Endothelial cell of umbilical vein (primary cell): ENCODE data around the gene NXPE3. TPM values are rescaled to one million over a fixed set of nuclear protein-coding genes. Genes with fewer than 3 reads are reported as not detected.
A peak's percentile ranks its signal among the peaks of the same experiment; 100 is the strongest.

Experiments
- BruUV-seq: library from RNA; stranded (reverse); fragments of 400-500 nt; replicated peaks from 2 replicates; lab custom pipeline; 2021; lab: Mats Ljungman, UMichigan
- CTCF ChIA-PET: fragments of 300-600, 350-600 bp; sonication (Branson Sonifier 250); formaldehyde crosslinking; loops from one replicate; lab custom pipeline; 2021; ENCODE audit warnings: antibody characterized with exemption, inconsistent platforms; lab: Charles Lee
- POLR2A ChIA-PET: fragments of 300-600, 350-600 bp; sonication (Branson Sonifier 250); formaldehyde crosslinking; loops from one replicate; lab custom pipeline; 2021; ENCODE audit warnings: antibody characterized with exemption, inconsistent platforms; lab: Charles Lee
- DNase-seq: peaks from one replicate; pipeline ENCODE4 v3.0.0-alpha.2; 2011; ENCODE audit warnings: low read depth, low spot score
- FAIRE-seq: peaks from 2 replicates; lab custom pipeline; 2011; peaks lifted over from hg19 to GRCh38; lab: Jason Lieb, UNC
- H2AFZ ChIP-seq: 2 replicates; pipeline ENCODE4 v1.6.0; 2012; ENCODE audit warnings: low read depth, low read length, control low read depth, inconsistent platforms
- H3K27ac ChIP-seq: 2 replicates; pipeline ENCODE4 v1.5.1; 2011; ENCODE audit warnings: low read depth, mild to moderate bottlenecking, control low read depth, low read length, moderate library complexity; ENCODE audit not compliant: insufficient read depth
- H3K27me3 ChIP-seq, 2 experiments: 2 replicates each; pipeline versions ENCODE4 v1.6.0 to v1.6.1; 2011; ENCODE audit warnings: low read length in 2 of 2, mixed read lengths in 1 of 2; ENCODE audit not compliant: control insufficient read depth in 2 of 2, insufficient read depth in 2 of 2
- H3K36me3 ChIP-seq, 2 experiments: 2 replicates in 1 of 2; 3 replicates in 1 of 2; pipeline ENCODE4 v1.5.1; 2011; ENCODE audit warnings: low read length in 2 of 2, mild to moderate bottlenecking in 1 of 2, moderate library complexity in 1 of 2; ENCODE audit not compliant: control insufficient read depth in 2 of 2, insufficient read depth in 2 of 2; ENCODE audit errors: extremely low read depth in 1 of 2
- H3K4me1 ChIP-seq: 3 replicates; pipeline ENCODE4 v1.5.1; 2011; ENCODE audit warnings: mild to moderate bottlenecking, low read length; ENCODE audit not compliant: control insufficient read depth, insufficient read depth; ENCODE audit errors: extremely low read depth
- H3K4me2 ChIP-seq: 2 replicates; pipeline ENCODE4 v1.6.1; 2011; ENCODE audit warnings: low read length, control low read depth, mixed read lengths; ENCODE audit not compliant: insufficient read depth
- H3K4me3 ChIP-seq, 3 experiments: fragments of 200-600 bp in 1 of 3; sonication (generic), shearing (Covaris generic) in 1 of 3; replicated peaks in 1 of 3; 2 replicates each; pipeline ENCODE4 v1.5.1; 2011 to 2016; ENCODE audit warnings: control low read depth in 3 of 3, low read length in 3 of 3, mild to moderate bottlenecking in 2 of 3, inconsistent platforms in 1 of 3, low read depth in 1 of 3, moderate library complexity in 1 of 3; ENCODE audit not compliant: insufficient read depth in 1 of 3
- H3K79me2 ChIP-seq: 2 replicates; pipeline ENCODE4 v1.6.0; 2012; ENCODE audit warnings: low read length, inconsistent platforms; ENCODE audit not compliant: control insufficient read depth, insufficient read depth
- H3K9ac ChIP-seq: replicated peaks from 2 replicates; pipeline ENCODE3; 2011; ENCODE audit warnings: low read length, control low read depth; ENCODE audit not compliant: insufficient read depth; ENCODE audit errors: extremely low read depth
- H3K9me1 ChIP-seq: replicated peaks from 3 replicates; pipeline ENCODE4 v1.6.0; 2011; ENCODE audit warnings: mild to moderate bottlenecking, low read length; ENCODE audit not compliant: control insufficient read depth, insufficient read depth; ENCODE audit errors: extremely low read depth
- H3K9me3 ChIP-seq: replicated peaks from 2 replicates; pipeline ENCODE4 v1.5.1; 2012; ENCODE audit warnings: low read length, inconsistent platforms; ENCODE audit not compliant: control insufficient read depth, insufficient read depth
- H4K20me1 ChIP-seq: replicated peaks from 2 replicates; pipeline ENCODE3; 2011; ENCODE audit warnings: mild to moderate bottlenecking, low read length; ENCODE audit not compliant: control insufficient read depth, insufficient read depth; ENCODE audit errors: extremely low read depth
- CTCF ChIP-seq, 2 donors: IDR thresholded peaks; 1 replicate in 1 of 2; 2 replicates in 1 of 2; pipeline ENCODE4 v1.5.1; 2011; ENCODE audit warnings: low read length in 2 of 2, mild to moderate bottlenecking in 2 of 2, moderate library complexity in 2 of 2, control low read depth in 1 of 2, inconsistent platforms in 1 of 2, low read depth in 1 of 2; ENCODE audit not compliant: insufficient read depth in 1 of 2; ENCODE audit errors: extremely low read depth in 1 of 2
- EZH2 ChIP-seq: IDR thresholded peaks from 2 replicates; pipeline ENCODE4 v1.6.1; 2012; ENCODE audit warnings: borderline replicate concordance, low read depth, mild to moderate bottlenecking, moderate library complexity, low read length, inconsistent platforms; ENCODE audit not compliant: severe bottlenecking
- FOS ChIP-seq: IDR thresholded peaks from 2 replicates; pipeline ENCODE4 v1.6.1; 2011; ENCODE audit warnings: mild to moderate bottlenecking, low read length, moderate library complexity, borderline replicate concordance; ENCODE audit not compliant: insufficient read depth
- GATA2 ChIP-seq: IDR thresholded peaks from 2 replicates; pipeline ENCODE4 v1.7.0; 2011; ENCODE audit warnings: low read depth, mild to moderate bottlenecking, moderate library complexity, mixed read lengths, low read length; ENCODE audit not compliant: insufficient read length, insufficient read depth
- JUN ChIP-seq: IDR thresholded peaks from 2 replicates; pipeline ENCODE4 v1.6.1; 2011; ENCODE audit warnings: borderline replicate concordance, low read depth; ENCODE audit not compliant: insufficient read length, insufficient read depth
- MAX ChIP-seq: IDR thresholded peaks from 2 replicates; pipeline ENCODE4 v1.6.1; 2011; ENCODE audit not compliant: insufficient read depth, insufficient read length
- MYC ChIP-seq: IDR thresholded peaks from one replicate; pipeline ENCODE4 v1.6.1; 2011; ENCODE audit warnings: mild to moderate bottlenecking, low read depth, low read length
- POLR2A ChIP-seq: IDR thresholded peaks from 2 replicates; pipeline ENCODE4 v1.6.1; 2012; ENCODE audit warnings: low read depth, mild to moderate bottlenecking, control low read depth, low read length
- dilution Hi-C: fragments of 300-500 bp; cut with MboI; formaldehyde crosslinking; loops from one replicate; pipeline ENCODE4 v1.15.0; 2019; ENCODE audit warnings: low sequenced_read_pairs; ENCODE audit not compliant: extremely low pct_ligation_motif_present
- intact Hi-C: fragments of 100-400 bp; cut with micrococcal nuclease; formaldehyde crosslinking; loops from one replicate; pipeline ENCODE4 v1.10.0; 2022
- polyA plus RNA-seq, 4 experiments: library from polyadenylated mRNA; depleted of rRNA in 3 of 4; stranded (reverse) in 3 of 4; unstranded in 1 of 4; fragments of >200 nt; gene quantifications; 2 replicates each; pipeline versions ENCODE4 v1.2.1 to v1.2.3, GENCODE V29; 2011 to 2012; ENCODE audit warnings: missing spikeins in 1 of 4
- total RNA-seq: library from RNA; stranded (reverse); gene quantifications from 2 replicates; pipeline ENCODE4 v1.2.3, GENCODE V29; 2021

Gene NXPE3
- total and polyA plus RNA-seq, 2 donors (not counting 3 experiments of a cell fraction or from before 2014, with no cell fraction given), result 13.7 to 20.3 TPM

- H3K79me2 ChIP-seq, result no peaks in the 10 kb centered on the region
- no peaks in the 10 kb centered on the region for H4K20me1 ChIP-seq
- no peak overlapping the region for H3K9ac ChIP-seq
- H2AFZ ChIP-seq, result no peak overlapping the region
- ChIA-PET CTCF (interaction anchor here (0.7 to 7.0 kb wide), 23 partner anchors 7 to 735 kb away, joined by 3 to 94 read pairs (median 6); partner anchors contain the start of genes NFKBIZ and NXPE3), POLR2A (no interaction called here)
- dilution Hi-C loops (no loop called here), intact Hi-C loops (loop anchor here (2.0 kb wide), 1 partner anchor 107 kb away; no protein-coding TSS in a partner anchor)
- DNase-seq, result no peak
- no peaks in the 10 kb centered on the region for H3K9me3 ChIP-seq
- peaks cover 0 to 2% of the 10 kb centered on the region in 2 experiments for H3K36me3 ChIP-seq
- no TSS peak for BruUV-seq
- FAIRE-seq, result no peak
- H3K9me1 ChIP-seq, result no peaks in the 10 kb centered on the region
- no peaks in the 10 kb centered on the region for H3K4me1 ChIP-seq
- no peaks in the 10 kb centered on the region for H3K27me3 ChIP-seq
- no peak overlapping the region for H3K4me2 ChIP-seq
- TF ChIP-seq JUN (no peak), GATA2 (no peak), MYC (no peak), MAX (no peak), POLR2A (no peak)
- no peak overlapping the region for H3K4me3 ChIP-seq
- H3K27ac ChIP-seq, result no peak overlapping the region
These were observed 23.2 kb downstream of the NXPE3 start for GRCh38 chr3:101802179-101802578.

- Histone ChIP-seq H3K9me1 (no peaks in the 10 kb centered on the region), H3K4me3 (no peak overlapping the region), H3K4me2 (no peak overlapping the region), H2AFZ (no peak overlapping the region), H3K9ac (no peak overlapping the region), H3K36me3 (peaks cover 0 to 2% of the 10 kb centered on the region in 2 experiments), H3K9me3 (no peaks in the 10 kb centered on the region), H3K27ac (no peak overlapping the region), H3K27me3 (no peaks in the 10 kb centered on the region), H3K79me2 (no peaks in the 10 kb centered on the region), H3K4me1 (no peaks in the 10 kb centered on the region), H4K20me1 (no peaks in the 10 kb centered on the region)
- ChIA-PET POLR2A (no interaction called here), CTCF (interaction anchor here (0.6 to 7.0 kb wide), 31 partner anchors 9 to 734 kb away, joined by 3 to 94 read pairs (median 5); partner anchors contain the start of genes CEP97, NFKBIZ and NXPE3)
- intact Hi-C loops (loop anchor here (2.0 kb wide), 1 partner anchor 108 kb away; no protein-coding TSS in a partner anchor), dilution Hi-C loops (no loop called here)
- FAIRE-seq, result peak; percentile 77
- no peak for TF ChIP-seq EZH2
- no peak for TF ChIP-seq GATA2
- no peak for TF ChIP-seq FOS
- TF ChIP-seq MAX, result no peak
- no peak for TF ChIP-seq JUN
- peak; percentile 61 to 66 for TF ChIP-seq CTCF (IDR thresholded peaks at IDR 0.05; ENCODE audit: extremely low read depth in 1 of 2, insufficient read depth in 1 of 2, low read depth in 1 of 2, low read length in 2 of 2)
- no peak for TF ChIP-seq MYC
- peak; percentile 55 for DNase-seq
- BruUV-seq, result no TSS peak
These were observed 24.3 kb downstream of the NXPE3 start for GRCh38 chr3:101803173-101803782.
